BJ (cell line): Measurements from ENCODE around the gene HTATSF1. TPM values are rescaled to one million over a fixed set of nuclear protein-coding genes. Genes with fewer than 3 reads are reported as not detected.

Source experiments
- CTCF ChIA-PET: fragments of 350-600 bp; formaldehyde crosslinking; extraction: SDS; loops from one replicate; lab custom pipeline; 2021; ENCODE audit warnings: antibody characterized with exemption, inconsistent platforms; lab: Yijun Ruan, JAX
- POLR2A ChIA-PET: fragments of 300-600 bp; sonication (Branson Sonifier 250); formaldehyde crosslinking; extraction: SDS; loops from one replicate; lab custom pipeline; 2021; ENCODE audit warnings: antibody characterized with exemption; lab: Charles Lee
- DNase-seq: peaks from one replicate; pipeline ENCODE4 v3.0.0-alpha.2; 2011; ENCODE audit warnings: low read depth
- H3K27me3 ChIP-seq: 2 replicates; pipeline ENCODE4 v1.6.0; 2011; ENCODE audit warnings: low read length; ENCODE audit not compliant: control insufficient read depth, insufficient read depth
- H3K36me3 ChIP-seq: 2 replicates; pipeline ENCODE4 v1.5.1; 2011; ENCODE audit warnings: low read length; ENCODE audit not compliant: control insufficient read depth, insufficient read depth
- H3K4me3 ChIP-seq: 2 replicates; pipeline ENCODE4 v1.5.1; 2011; ENCODE audit warnings: low read depth, mild to moderate bottlenecking, control low read depth, low read length
- polyA plus RNA-seq: library from polyadenylated mRNA; depleted of rRNA; stranded (reverse); fragments of >200 nt; gene quantifications from 2 replicates; pipeline ENCODE4 v1.2.3, GENCODE V29; 2011
- TF ChIP-seq, protein P1 (sequence below): IDR thresholded peaks from 2 replicates; pipeline ENCODE4 v1.5.1; 2011; ENCODE audit warnings: low read depth, mild to moderate bottlenecking, control low read depth, inconsistent platforms, low read length, moderate library complexity; ENCODE audit not compliant: insufficient read depth

Gene HTATSF1
- polyA plus RNA-seq, 1 experiment = 0.28 TPM

GRCh38 chrX:136493011-136493410 is 4.4 kb upstream of the HTATSF1 start:
- Histone ChIP-seq H3K27me3 (0 out of 2 replicates have a peak, but pooled peaks cover 4% of the 10 kb centered on the region), H3K4me3 (no peak overlapping the region), H3K36me3 (no peaks in the 10 kb centered on the region)
- TF ChIP-seq, protein P1, sequence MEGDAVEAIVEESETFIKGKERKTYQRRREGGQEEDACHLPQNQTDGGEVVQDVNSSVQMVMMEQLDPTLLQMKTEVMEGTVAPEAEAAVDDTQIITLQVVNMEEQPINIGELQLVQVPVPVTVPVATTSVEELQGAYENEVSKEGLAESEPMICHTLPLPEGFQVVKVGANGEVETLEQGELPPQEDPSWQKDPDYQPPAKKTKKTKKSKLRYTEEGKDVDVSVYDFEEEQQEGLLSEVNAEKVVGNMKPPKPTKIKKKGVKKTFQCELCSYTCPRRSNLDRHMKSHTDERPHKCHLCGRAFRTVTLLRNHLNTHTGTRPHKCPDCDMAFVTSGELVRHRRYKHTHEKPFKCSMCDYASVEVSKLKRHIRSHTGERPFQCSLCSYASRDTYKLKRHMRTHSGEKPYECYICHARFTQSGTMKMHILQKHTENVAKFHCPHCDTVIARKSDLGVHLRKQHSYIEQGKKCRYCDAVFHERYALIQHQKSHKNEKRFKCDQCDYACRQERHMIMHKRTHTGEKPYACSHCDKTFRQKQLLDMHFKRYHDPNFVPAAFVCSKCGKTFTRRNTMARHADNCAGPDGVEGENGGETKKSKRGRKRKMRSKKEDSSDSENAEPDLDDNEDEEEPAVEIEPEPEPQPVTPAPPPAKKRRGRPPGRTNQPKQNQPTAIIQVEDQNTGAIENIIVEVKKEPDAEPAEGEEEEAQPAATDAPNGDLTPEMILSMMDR = no peak
- no peak for DNase-seq
- CTCF ChIA-PET = no interaction called here
- POLR2A ChIA-PET = no interaction called here

DNA sequence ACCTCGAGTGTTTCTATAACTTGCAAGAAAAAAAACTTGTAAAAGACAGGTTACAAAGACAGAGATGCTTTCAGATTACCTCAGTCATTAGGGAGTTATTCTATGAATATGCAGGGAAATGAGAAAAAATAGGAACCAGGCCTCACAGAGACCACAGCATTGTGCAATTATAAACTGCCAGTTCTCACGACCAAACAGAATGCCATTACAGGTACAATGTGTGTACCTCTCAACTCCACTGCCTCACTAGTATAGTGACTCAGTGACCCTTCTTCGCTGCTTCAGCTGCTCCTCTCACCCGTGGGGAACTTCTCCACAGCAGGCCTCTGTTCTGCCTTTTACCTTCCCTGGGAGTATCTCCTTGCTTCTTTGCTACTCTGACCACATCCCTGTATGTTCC is 2.3 kb upstream of the HTATSF1 start:
- H3K4me3 ChIP-seq = no peak overlapping the region
- ChIA-PET CTCF (no interaction called here), POLR2A (no interaction called here)
- TF ChIP-seq, protein P1 = no peak
- H3K36me3 ChIP-seq = no peaks in the 10 kb centered on the region
- DNase-seq = no peak
- H3K27me3 ChIP-seq = 0 out of 2 replicates have a peak, but pooled peaks cover 4% of the 10 kb centered on the region

DNA sequence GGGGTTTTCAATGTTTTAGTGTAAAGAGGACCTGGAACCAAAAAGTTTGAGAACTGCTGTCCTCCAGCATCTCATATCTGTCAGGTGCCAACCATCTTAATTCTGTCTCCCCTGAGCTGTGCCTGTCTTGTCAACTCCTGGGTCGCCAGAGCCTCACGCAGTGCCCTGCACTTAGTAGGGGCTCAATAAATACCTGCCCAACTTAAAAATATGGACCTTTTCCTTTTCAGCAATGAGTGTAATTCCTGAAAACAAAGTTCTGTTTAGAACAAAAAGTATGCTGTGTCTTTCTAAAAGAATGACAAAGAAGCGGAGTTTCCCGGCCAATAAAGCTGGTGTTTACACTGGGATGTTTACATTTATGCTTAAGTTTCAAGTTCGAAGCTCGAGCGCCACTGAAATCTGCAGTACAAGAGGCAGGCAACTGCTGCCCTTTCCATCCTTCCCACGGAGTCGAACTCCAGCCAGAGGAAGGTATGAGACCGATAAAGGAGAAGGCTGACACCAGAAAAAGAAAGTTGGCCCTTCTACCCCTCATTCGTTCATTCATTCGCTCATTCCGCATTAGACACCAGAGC is 1.1 kb upstream of the HTATSF1 start:
- POLR2A ChIA-PET = no interaction called here
- TF ChIP-seq, protein P1 = no peak
- Histone ChIP-seq H3K36me3 (no peaks in the 10 kb centered on the region), H3K27me3 (no peaks in the 10 kb centered on the region), H3K4me3 (peak overlapping the region; percentile 75)
- CTCF ChIA-PET = interaction anchor here (1.0 kb wide), 1 partner anchor 78 kb away, joined by 3 read pairs; no protein-coding TSS in a partner anchor
- peak; percentile 4 for DNase-seq

- ChIA-PET POLR2A (interaction anchor here (0.6 kb wide), 1 partner anchor 508 kb away, joined by 3 read pairs; no protein-coding TSS in a partner anchor), CTCF (interaction anchor here (0.7 to 1.0 kb wide), 2 partner anchors 78 to 469 kb away, joined by 3 read pairs; no protein-coding TSS in a partner anchor)
- TF ChIP-seq, protein P1 = no peak
- Histone ChIP-seq H3K36me3 (no peaks in the 10 kb centered on the region), H3K27me3 (no peaks in the 10 kb centered on the region), H3K4me3 (peak overlapping the region; percentile 75)
- DNase-seq = peak; percentile 29
These were observed 432 bp upstream of the HTATSF1 start for GRCh38 chrX:136496764-136497555.

DNA sequence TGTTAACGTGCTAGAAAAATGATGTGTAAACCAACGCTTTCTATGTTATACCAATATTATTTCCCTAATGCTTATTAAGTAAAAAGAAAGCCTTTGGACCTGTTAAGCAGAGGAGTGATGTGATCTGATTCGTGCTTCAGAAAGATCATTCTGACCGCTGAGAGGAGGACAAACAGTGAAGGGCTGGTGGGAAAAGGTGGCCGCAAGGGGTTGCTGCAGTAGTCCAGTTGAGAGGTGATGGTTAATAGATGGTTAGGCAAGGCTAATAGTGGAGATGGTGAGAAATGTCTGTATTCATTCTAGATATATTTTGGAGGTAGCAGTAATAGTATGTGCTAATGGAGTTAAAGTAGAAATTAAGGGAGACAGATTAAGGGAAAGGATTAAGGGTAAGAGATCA is 21.7 kb downstream of the HTATSF1 start:
- H3K4me3 ChIP-seq = no peak overlapping the region
- ChIA-PET CTCF (no interaction called here), POLR2A (no interaction called here)
- no peaks in the 10 kb centered on the region for H3K36me3 ChIP-seq
- DNase-seq = no peak
- H3K27me3 ChIP-seq = no peaks in the 10 kb centered on the region
- TF ChIP-seq, protein P1 = no peak
